GM19023 (cell line): ENCODE data around the gene SLC26A8.
"Not testable (repeated sequence)": the region's sequence is repeated elsewhere in the genome, so short reads cannot be mapped to it uniquely, and the experiment has no call there.

Experiments used
- ATAC-seq: cut with Tn5 transposase; IDR thresholded peaks from one replicate; pipeline ENCODE4 v1.9.1; 2021; ENCODE audit warnings: mild to moderate bottlenecking, moderate library complexity; ENCODE audit not compliant: unreplicated experiment

SLC26A8 gene

DNA sequence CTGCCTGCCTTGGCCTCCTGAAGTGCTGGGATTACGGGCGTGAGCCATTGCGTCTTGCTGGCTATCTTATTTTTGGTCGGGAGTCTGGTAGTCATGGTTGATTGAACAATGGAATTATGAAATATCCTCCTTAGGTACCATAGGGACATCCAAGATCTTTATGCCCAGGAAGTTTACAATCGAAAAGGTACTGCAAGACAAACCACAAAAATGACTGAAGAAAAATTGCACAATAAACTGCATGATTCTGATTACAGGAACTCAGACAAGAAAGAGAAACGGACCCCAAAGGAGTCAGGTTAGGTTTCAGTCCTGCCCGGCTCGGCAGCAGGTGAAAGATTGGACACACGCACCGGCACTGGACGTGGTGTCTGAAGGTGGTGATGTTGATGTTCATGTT is 5.3 kb downstream of the SLC26A8 start:
- no peak for ATAC-seq

GRCh38 chr6:36018339-36018738 is 6.1 kb downstream of the SLC26A8 start:
- ATAC-seq, result no peak

DNA sequence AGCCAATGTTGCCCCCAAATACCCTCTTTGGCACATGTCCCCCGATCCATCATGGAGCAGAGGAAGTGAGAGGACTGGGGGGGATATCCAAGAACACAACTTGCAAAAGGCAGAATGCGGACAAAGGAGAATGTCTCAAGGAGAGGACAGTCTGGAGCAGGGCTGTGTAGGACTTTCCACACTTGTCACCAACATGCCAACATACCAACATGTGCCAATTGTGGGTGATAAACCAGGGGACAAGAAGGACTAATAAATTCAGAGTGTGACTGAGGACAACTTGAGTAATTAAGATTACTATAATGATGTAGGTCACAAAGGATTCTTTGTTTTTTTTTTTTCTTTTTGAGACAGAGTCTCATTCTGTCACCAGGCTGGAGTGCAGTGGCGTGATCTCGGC is 8.8 kb downstream of the SLC26A8 start:
- ATAC-seq, result no peak

GRCh38 chr6:36000451-36000850 is 24.0 kb downstream of the SLC26A8 start:
- ATAC-seq, result no peak

- ATAC-seq, result no peak
Observed at GRCh38 chr6:35993150-35993549, 31.3 kb downstream of the SLC26A8 start.

GRCh38 chr6:35988047-35988446 is 36.4 kb downstream of the SLC26A8 start:
- ATAC-seq, result not testable (repeated sequence)

GRCh38 chr6:35984701-35985100 is 39.7 kb downstream of the SLC26A8 start:
- ATAC-seq, result no peak

GRCh38 chr6:35980991-35981645 is 43.3 kb downstream of the SLC26A8 start:
- ATAC-seq, result no peak

- not testable (repeated sequence) for ATAC-seq
Observed at GRCh38 chr6:35980126-35980525, 44.3 kb downstream of the SLC26A8 start.

- ATAC-seq, result no peak
Observed at GRCh38 chr6:35977308-35977707, 47.1 kb downstream of the SLC26A8 start.

DNA sequence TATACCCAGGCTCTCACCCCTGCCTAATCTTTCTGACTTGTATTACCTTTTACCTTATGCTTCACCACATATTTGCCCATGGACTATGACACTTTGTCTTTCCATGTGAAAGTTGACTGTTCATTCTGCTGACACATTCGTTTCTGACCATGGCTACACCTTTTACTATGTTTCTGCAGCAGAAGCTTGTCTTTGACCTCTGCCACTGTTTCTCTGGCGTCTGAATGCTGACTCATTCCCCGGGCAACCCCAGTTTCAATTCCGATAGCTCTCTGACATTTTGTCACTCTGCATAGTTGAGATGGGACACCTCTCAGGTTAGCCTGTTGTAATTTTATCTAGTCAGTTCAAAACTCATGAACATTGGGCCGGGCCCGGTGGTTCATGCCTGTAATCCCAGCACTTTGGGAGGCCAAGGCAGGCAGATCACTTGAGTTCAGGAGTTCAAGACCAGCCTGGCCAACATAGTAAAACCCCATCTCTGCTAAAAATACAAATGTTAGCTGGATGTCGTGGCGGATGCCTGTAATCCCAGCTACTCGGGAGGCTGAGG is 50.7 kb downstream of the SLC26A8 start:
- ATAC-seq, result peak; percentile 76

GRCh38 chr6:35972471-35973367 is 51.7 kb downstream of the SLC26A8 start:
- ATAC-seq, result no peak

- no peak for ATAC-seq
Observed at GRCh38 chr6:35970181-35970580, 54.3 kb downstream of the SLC26A8 start.

GRCh38 chr6:35969646-35970045 is 54.8 kb downstream of the SLC26A8 start:
- ATAC-seq, result no peak

- no peak for ATAC-seq
Observed at GRCh38 chr6:35968821-35969220, 55.6 kb downstream of the SLC26A8 start.

DNA sequence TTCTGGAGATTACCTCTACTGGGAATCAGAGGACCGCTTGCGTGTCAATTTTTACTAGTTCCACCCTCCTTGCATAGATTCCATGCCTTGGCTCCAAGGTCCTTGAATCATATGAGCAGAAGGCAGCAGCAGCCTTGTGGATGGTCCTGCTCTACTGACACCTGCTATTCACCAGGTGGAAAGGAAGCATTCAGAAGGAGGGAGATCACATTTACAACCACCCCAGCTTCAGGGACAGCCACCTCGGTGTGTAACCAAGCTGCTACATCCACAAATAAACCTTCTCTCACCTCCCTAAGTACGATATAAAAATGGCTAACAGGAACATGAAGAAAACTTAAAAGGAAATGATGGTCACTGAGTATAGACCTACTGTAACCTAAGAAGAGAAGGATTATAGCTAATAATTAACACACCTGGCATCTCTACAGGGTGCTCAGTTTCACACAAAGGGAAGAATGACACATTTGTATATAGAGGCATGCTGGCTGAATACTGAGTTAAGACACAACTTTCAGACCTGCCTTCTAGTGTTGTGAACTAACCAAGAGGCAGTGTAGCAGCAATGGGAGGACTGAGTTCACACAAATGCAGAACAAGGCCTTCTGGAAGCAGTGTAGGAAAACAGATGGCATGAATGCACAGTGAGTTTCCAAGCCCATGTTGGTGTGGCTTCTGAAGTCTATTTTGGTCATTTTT is 57.2 kb downstream of the SLC26A8 start:
- ATAC-seq, result no peak

GRCh38 chr6:35962779-35963560 is 61.5 kb downstream of the SLC26A8 start:
- no peak for ATAC-seq

DNA sequence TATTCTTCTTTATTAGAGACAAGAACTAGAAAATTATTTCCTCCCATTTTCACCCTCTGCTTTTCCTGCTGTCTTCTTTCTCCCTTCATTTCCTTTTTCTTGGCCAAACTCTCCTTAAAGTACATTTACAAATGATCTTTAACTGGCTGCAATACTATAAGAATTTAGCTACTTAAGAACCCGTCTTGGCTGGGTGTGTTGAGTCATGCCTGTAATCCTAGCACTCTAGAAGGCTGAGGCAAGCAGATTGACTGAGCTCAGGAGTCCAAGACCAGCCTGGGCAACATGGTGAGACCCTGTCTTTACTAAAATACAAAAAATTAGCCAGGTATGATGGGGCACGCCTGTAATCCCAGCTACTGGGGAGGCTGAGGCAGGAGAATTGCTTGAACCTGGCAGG is 64.3 kb downstream of the SLC26A8 start:
- ATAC-seq, result no peak

DNA sequence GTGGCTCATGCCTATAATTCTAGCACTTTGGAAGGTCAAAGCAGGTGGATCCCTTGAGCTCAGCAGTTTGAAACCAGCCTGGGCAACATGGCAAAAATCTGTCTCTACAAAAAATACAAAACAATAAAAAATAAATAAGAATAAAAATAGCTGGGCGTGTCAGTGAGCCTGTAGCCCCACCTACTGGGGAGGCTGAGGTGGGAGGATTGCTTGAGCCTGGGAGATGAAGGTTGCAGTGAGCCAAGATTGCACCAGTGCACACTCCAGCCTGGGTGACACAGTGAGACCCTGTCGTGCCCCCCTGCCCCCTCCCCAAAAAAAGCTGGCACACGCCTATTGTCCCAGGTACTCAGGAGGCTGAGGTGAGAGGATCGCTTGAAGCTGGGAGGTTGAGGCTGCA is 68.5 kb downstream of the SLC26A8 start:
- no peak for ATAC-seq

DNA sequence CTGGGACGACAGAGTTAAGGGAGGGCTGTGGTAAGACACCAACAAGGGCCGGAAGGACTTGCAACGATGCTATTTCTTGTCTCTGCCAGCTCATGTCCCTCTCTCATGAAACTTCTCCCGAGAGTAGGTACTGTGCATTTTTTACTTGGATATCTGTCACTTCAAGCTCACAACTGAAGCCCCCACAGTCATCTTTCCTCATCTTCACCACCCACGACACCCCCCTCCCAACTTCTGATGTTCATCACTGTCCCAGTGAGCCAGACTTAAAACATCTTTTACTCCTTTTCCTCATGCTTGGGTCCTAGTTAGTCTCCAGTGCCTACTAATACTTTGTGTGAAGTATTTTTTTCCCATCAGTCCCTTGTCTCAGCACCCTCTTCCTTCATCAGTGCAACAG is 68.9 kb downstream of the SLC26A8 start:
- ATAC-seq, result no peak

DNA sequence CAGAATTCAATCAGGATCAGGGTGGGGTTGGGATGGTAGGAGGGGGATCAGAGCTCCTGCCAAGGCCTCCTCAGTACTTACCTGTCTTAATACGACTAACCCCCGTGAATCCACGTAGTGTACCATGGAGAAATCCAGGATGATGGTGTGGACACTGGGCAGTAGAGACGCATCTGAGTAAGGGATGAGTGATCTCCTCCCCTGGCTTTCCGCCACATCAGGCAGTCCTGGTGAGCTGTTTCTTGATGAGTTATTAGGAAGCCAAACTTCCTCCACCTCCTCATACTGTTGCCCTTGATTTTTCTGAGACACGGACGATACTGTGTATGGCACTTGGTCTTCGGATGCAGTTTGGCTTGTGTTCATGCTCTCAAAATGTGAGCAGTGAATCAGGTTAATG is 69.4 kb downstream of the SLC26A8 start:
- ATAC-seq, result no peak
